ENCODE measurements around the gene PCSK9. TPM values are rescaled to one million over a fixed set of nuclear protein-coding genes. Genes with fewer than 3 reads are reported as not detected.

PCSK9 gene
- total RNA-seq, 1 donor from 2014 or later: 1.4 TPM

DNA sequence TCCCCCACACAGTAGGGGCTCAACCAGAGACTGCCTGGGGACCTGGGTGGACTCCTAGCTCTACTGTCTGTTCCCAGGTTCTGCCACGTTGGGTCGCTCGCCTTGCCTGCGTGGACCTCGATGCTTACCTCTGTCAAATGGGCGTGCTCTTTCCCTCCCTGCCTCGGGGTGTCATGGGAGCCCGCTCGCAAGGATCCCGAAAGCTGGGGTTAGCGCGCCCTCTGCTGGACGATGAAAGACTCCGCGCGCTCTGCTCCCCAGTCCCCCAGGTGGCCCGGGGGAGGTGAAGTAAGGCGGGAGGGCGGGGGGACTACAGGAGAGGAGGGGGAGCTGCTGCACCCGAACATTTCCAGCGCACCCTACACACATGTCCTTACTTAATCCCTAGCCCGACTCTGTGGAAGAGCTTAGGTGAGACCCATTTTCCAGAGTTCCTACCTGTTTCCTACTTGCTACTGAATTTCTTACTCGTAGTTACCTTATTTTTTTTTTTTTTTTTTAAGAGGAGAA is 42.9 kb upstream of the PCSK9 start:
- H3K79me2 ChIP-seq (ENCODE audit: insufficient read depth, low read length): no peaks in the 10 kb centered on the region
- FAIRE-seq: no peak
- peaks cover 5% of the 10 kb centered on the region for H3K4me1 Mint-ChIP-seq (ENCODE audit: low read depth, unreplicated experiment)
- H3K4me2 ChIP-seq (ENCODE audit: low read length): peak overlapping the region; percentile 61
- TF ChIP-seq, protein P1, sequence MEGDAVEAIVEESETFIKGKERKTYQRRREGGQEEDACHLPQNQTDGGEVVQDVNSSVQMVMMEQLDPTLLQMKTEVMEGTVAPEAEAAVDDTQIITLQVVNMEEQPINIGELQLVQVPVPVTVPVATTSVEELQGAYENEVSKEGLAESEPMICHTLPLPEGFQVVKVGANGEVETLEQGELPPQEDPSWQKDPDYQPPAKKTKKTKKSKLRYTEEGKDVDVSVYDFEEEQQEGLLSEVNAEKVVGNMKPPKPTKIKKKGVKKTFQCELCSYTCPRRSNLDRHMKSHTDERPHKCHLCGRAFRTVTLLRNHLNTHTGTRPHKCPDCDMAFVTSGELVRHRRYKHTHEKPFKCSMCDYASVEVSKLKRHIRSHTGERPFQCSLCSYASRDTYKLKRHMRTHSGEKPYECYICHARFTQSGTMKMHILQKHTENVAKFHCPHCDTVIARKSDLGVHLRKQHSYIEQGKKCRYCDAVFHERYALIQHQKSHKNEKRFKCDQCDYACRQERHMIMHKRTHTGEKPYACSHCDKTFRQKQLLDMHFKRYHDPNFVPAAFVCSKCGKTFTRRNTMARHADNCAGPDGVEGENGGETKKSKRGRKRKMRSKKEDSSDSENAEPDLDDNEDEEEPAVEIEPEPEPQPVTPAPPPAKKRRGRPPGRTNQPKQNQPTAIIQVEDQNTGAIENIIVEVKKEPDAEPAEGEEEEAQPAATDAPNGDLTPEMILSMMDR (IDR thresholded peaks at IDR 0.05; ENCODE audit: insufficient read depth, low read depth, low read length): peak; percentile 57
- TF ChIP-seq EZH2 (IDR thresholded peaks at IDR 0.05; ENCODE audit: insufficient read depth, low read length): peak; percentile 3
- no peak overlapping the region for H3K9ac ChIP-seq (ENCODE audit: low read length)
- peak; percentile 20 for DNase-seq (ENCODE audit: low read depth)
- H3K27ac Mint-ChIP-seq (ENCODE audit: unreplicated experiment): peak overlapping the region; percentile 75
- no peaks in the 10 kb centered on the region for H3K9me3 ChIP-seq (ENCODE audit: insufficient read depth, low read depth, low read length)
- no peaks in the 10 kb centered on the region for H3K9me3 Mint-ChIP-seq (ENCODE audit: unreplicated experiment)
- peak overlapping the region; percentile 53 for H2AFZ ChIP-seq (ENCODE audit: low read depth, low read length)
- no peaks in the 10 kb centered on the region for H4K20me1 ChIP-seq (ENCODE audit: insufficient read depth, low read length)
- peak overlapping the region; percentile 23 for H3K4me3 Mint-ChIP-seq (ENCODE audit: unreplicated experiment)
- H3K36me3 Mint-ChIP-seq (ENCODE audit: low read depth, unreplicated experiment): peaks cover 1% of the 10 kb centered on the region
- no peak overlapping the region for H3K27ac ChIP-seq (ENCODE audit: low read depth, low read length)
- H3K4me1 ChIP-seq (ENCODE audit: insufficient read depth, low read length): peaks cover 7% of the 10 kb centered on the region
- peaks cover 30% of the 10 kb centered on the region for H3K27me3 ChIP-seq (ENCODE audit: insufficient read depth, low read length)
- peaks cover 57% of the 10 kb centered on the region for H3K27me3 Mint-ChIP-seq (ENCODE audit: low read depth, unreplicated experiment)
- H3K36me3 ChIP-seq (ENCODE audit: insufficient read depth, low read length): no peaks in the 10 kb centered on the region
- H3K4me3 ChIP-seq (ENCODE audit: insufficient read depth, low read depth, low read length): peak overlapping the region; percentile 24

DNA sequence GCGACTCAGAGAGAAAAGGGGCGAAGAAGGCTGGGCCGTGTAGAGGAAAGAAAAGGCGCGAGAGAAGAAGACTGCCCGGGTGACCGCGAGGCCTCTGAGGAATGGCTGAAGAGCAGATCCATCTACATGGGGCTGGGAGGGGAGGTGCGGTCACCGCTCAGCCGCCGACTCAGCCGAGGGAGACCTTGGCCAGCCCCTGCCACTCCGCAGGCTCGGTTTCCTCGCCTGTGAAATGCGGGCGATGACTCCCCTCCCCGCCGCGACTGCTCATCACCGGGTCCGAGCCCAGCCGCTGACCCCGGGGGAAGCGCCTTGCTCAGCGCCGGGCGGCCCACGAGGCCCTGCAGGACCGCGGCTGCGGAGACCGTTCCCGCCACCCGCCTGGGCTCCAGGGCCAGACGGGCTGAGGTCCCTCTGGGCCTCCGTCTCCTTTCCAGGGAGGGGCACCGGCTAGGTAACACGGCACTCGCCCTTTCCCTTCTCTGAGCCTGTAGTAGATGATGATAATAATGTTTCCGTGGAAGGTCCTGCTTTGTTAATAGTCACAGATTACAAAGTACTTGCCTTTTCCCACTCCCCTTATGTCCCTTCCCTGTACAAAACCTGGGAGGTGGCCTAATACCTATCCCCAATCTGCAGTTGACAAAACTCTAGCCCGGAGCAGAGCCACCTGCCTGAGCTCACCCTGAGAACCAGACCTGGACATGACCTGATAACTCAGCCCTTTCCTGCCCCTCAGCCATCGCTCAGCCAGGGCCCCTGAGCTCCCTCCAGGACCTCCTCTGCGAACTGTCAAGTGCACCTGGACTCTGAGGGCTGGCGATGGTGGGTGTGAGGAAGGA is 42.3 kb upstream of the PCSK9 start:
- no peaks in the 10 kb centered on the region for H3K36me3 ChIP-seq (ENCODE audit: insufficient read depth, low read length)
- H3K27me3 ChIP-seq (ENCODE audit: insufficient read depth, low read length): peaks cover 30% of the 10 kb centered on the region
- peak overlapping the region; percentile 61 for H3K4me2 ChIP-seq (ENCODE audit: low read length)
- no peaks in the 10 kb centered on the region for H3K79me2 ChIP-seq (ENCODE audit: insufficient read depth, low read length)
- H3K9ac ChIP-seq (ENCODE audit: low read length): no peak overlapping the region
- no peak overlapping the region for H3K4me3 ChIP-seq (ENCODE audit: insufficient read depth, low read depth, low read length)
- H3K9me3 ChIP-seq (ENCODE audit: insufficient read depth, low read depth, low read length): no peaks in the 10 kb centered on the region
- peak overlapping the region; percentile 50 for H3K4me3 Mint-ChIP-seq (ENCODE audit: unreplicated experiment)
- DNase-seq (ENCODE audit: low read depth) (peak; percentile 27), FAIRE-seq (no peak)
- H3K36me3 Mint-ChIP-seq (ENCODE audit: low read depth, unreplicated experiment): peaks cover 1% of the 10 kb centered on the region
- peaks cover 5% of the 10 kb centered on the region for H3K4me1 Mint-ChIP-seq (ENCODE audit: low read depth, unreplicated experiment)
- TF ChIP-seq EZH2 (IDR thresholded peaks at IDR 0.05; ENCODE audit: insufficient read depth, low read length): no peak
- TF ChIP-seq, protein P1 (IDR thresholded peaks at IDR 0.05; ENCODE audit: insufficient read depth, low read depth, low read length): no peak
- no peaks in the 10 kb centered on the region for H4K20me1 ChIP-seq (ENCODE audit: insufficient read depth, low read length)
- H3K9me3 Mint-ChIP-seq (ENCODE audit: unreplicated experiment): no peaks in the 10 kb centered on the region
- H2AFZ ChIP-seq (ENCODE audit: low read depth, low read length): peak overlapping the region; percentile 63
- H3K27me3 Mint-ChIP-seq (ENCODE audit: low read depth, unreplicated experiment): peaks cover 57% of the 10 kb centered on the region
- peaks cover 7% of the 10 kb centered on the region for H3K4me1 ChIP-seq (ENCODE audit: insufficient read depth, low read length)
- no peak overlapping the region for H3K27ac ChIP-seq (ENCODE audit: low read depth, low read length)
- H3K27ac Mint-ChIP-seq (ENCODE audit: unreplicated experiment): no peak overlapping the region

DNA sequence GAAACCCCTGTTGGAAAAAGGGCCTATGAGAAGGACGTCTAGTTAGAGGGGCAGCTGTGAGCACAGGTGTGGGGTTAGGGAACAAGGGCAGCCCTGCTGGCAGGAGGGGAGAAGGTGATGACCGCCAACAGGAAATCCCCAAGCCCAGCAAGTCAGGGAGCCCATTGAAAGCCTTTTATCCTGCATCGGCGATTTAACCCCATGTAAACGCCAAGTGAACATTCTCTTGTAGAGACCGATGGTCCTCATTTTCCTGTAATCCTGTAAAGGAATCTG is 41.7 kb upstream of the PCSK9 start:
- peaks cover 7% of the 10 kb centered on the region for H3K4me1 ChIP-seq (ENCODE audit: insufficient read depth, low read length)
- Mint-ChIP-seq H3K4me1 (ENCODE audit: low read depth, unreplicated experiment) (peaks cover 5% of the 10 kb centered on the region), H3K27me3 (ENCODE audit: low read depth, unreplicated experiment) (peaks cover 57% of the 10 kb centered on the region), H3K9me3 (ENCODE audit: unreplicated experiment) (no peaks in the 10 kb centered on the region), H3K27ac (ENCODE audit: unreplicated experiment) (no peak overlapping the region), H3K36me3 (ENCODE audit: low read depth, unreplicated experiment) (peaks cover 1% of the 10 kb centered on the region), H3K4me3 (ENCODE audit: unreplicated experiment) (no peak overlapping the region)
- TF ChIP-seq EZH2 (IDR thresholded peaks at IDR 0.05; ENCODE audit: insufficient read depth, low read length): no peak
- TF ChIP-seq, protein P1 (IDR thresholded peaks at IDR 0.05; ENCODE audit: insufficient read depth, low read depth, low read length): no peak
- H3K36me3 ChIP-seq (ENCODE audit: insufficient read depth, low read length): no peaks in the 10 kb centered on the region
- H2AFZ ChIP-seq (ENCODE audit: low read depth, low read length): no peak overlapping the region
- H3K4me3 ChIP-seq (ENCODE audit: insufficient read depth, low read depth, low read length): no peak overlapping the region
- no peak for FAIRE-seq
- H3K9me3 ChIP-seq (ENCODE audit: insufficient read depth, low read depth, low read length): no peaks in the 10 kb centered on the region
- DNase-seq (ENCODE audit: low read depth): no peak
- no peak overlapping the region for H3K4me2 ChIP-seq (ENCODE audit: low read length)
- no peaks in the 10 kb centered on the region for H3K79me2 ChIP-seq (ENCODE audit: insufficient read depth, low read length)
- no peak overlapping the region for H3K27ac ChIP-seq (ENCODE audit: low read depth, low read length)
- peaks cover 34% of the 10 kb centered on the region for H3K27me3 ChIP-seq (ENCODE audit: insufficient read depth, low read length)
- no peak overlapping the region for H3K9ac ChIP-seq (ENCODE audit: low read length)
- H4K20me1 ChIP-seq (ENCODE audit: insufficient read depth, low read length): no peaks in the 10 kb centered on the region
